ENCODE measurements around the gene BTNL9. TPM values are rescaled to one million over a fixed set of nuclear protein-coding genes. Genes with fewer than 3 reads are reported as not detected.

The BTNL9 gene
- total RNA-seq, 1 donor from 2014 or later: not detected

GRCh38 chr5:181062631-181063030 is 22.6 kb downstream of the BTNL9 start:
- no peak for TF ChIP-seq CTCF (IDR thresholded peaks at IDR 0.05)
- peaks cover 68% of the 10 kb centered on the region for H3K27me3 Mint-ChIP-seq (ENCODE audit: unreplicated experiment)
- H3K4me3 Mint-ChIP-seq (ENCODE audit: unreplicated experiment): no peak overlapping the region

GRCh38 chr5:181063514-181063913 is 23.4 kb downstream of the BTNL9 start:
- Mint-ChIP-seq H3K9me3 (ENCODE audit: unreplicated experiment) (no peaks in the 10 kb centered on the region), H3K4me1 (ENCODE audit: unreplicated experiment) (peaks cover 2% of the 10 kb centered on the region), H3K36me3 (ENCODE audit: unreplicated experiment) (no peaks in the 10 kb centered on the region), H3K27me3 (ENCODE audit: unreplicated experiment) (peaks cover 68% of the 10 kb centered on the region), H3K4me3 (ENCODE audit: unreplicated experiment) (no peak overlapping the region), H3K27ac (ENCODE audit: unreplicated experiment) (no peak overlapping the region)
- no peak for TF ChIP-seq CTCF (IDR thresholded peaks at IDR 0.05)
- DNase-seq (ENCODE audit: extremely low spot score, unreplicated experiment): no peak

More at GRCh38 chr5:181062631-181063030, 22.6 kb downstream of the BTNL9 start:
- no peak overlapping the region for H3K27ac Mint-ChIP-seq (ENCODE audit: unreplicated experiment)
- no peak for DNase-seq (ENCODE audit: extremely low spot score, unreplicated experiment)
- peaks cover 2% of the 10 kb centered on the region for H3K4me1 Mint-ChIP-seq (ENCODE audit: unreplicated experiment)
- no peaks in the 10 kb centered on the region for H3K9me3 Mint-ChIP-seq (ENCODE audit: unreplicated experiment)
- no peaks in the 10 kb centered on the region for H3K36me3 Mint-ChIP-seq (ENCODE audit: unreplicated experiment)

GRCh38 chr5:181064987-181065386 is 24.9 kb downstream of the BTNL9 start:
- no peak for TF ChIP-seq CTCF (IDR thresholded peaks at IDR 0.05)
- no peak for DNase-seq (ENCODE audit: extremely low spot score, unreplicated experiment)
- H3K9me3 Mint-ChIP-seq (ENCODE audit: unreplicated experiment): no peaks in the 10 kb centered on the region
- no peak overlapping the region for H3K4me3 Mint-ChIP-seq (ENCODE audit: unreplicated experiment)
- H3K4me1 Mint-ChIP-seq (ENCODE audit: unreplicated experiment): no peaks in the 10 kb centered on the region
- H3K27ac Mint-ChIP-seq (ENCODE audit: unreplicated experiment): no peak overlapping the region
- H3K36me3 Mint-ChIP-seq (ENCODE audit: unreplicated experiment): no peaks in the 10 kb centered on the region
- H3K27me3 Mint-ChIP-seq (ENCODE audit: unreplicated experiment): peaks cover 73% of the 10 kb centered on the region

- Mint-ChIP-seq H3K4me3 (ENCODE audit: unreplicated experiment) (no peak overlapping the region), H3K9me3 (ENCODE audit: unreplicated experiment) (no peaks in the 10 kb centered on the region), H3K27me3 (ENCODE audit: unreplicated experiment) (peaks cover 44% of the 10 kb centered on the region), H3K4me1 (ENCODE audit: unreplicated experiment) (no peaks in the 10 kb centered on the region), H3K36me3 (ENCODE audit: unreplicated experiment) (no peaks in the 10 kb centered on the region), H3K27ac (ENCODE audit: unreplicated experiment) (no peak overlapping the region)
- DNase-seq (ENCODE audit: extremely low spot score, unreplicated experiment): no peak
- TF ChIP-seq CTCF (IDR thresholded peaks at IDR 0.05): no peak
These were observed 29.9 kb downstream of the BTNL9 start for GRCh38 chr5:181069767-181070491.

- no peaks in the 10 kb centered on the region for H3K36me3 Mint-ChIP-seq (ENCODE audit: unreplicated experiment)
- H3K4me3 Mint-ChIP-seq (ENCODE audit: unreplicated experiment): no peak overlapping the region
- DNase-seq (ENCODE audit: extremely low spot score, unreplicated experiment): no peak
- peaks cover 40% of the 10 kb centered on the region for H3K27me3 Mint-ChIP-seq (ENCODE audit: unreplicated experiment)
- H3K27ac Mint-ChIP-seq (ENCODE audit: unreplicated experiment): no peak overlapping the region
- TF ChIP-seq CTCF (IDR thresholded peaks at IDR 0.05): no peak
- H3K9me3 Mint-ChIP-seq (ENCODE audit: unreplicated experiment): no peaks in the 10 kb centered on the region
- no peaks in the 10 kb centered on the region for H3K4me1 Mint-ChIP-seq (ENCODE audit: unreplicated experiment)
These were observed 30.5 kb downstream of the BTNL9 start for GRCh38 chr5:181070523-181070922.

All from osteocyte (in vitro differentiated cells).